GM10266 (cell line): Measurements from ENCODE around the gene PELI1.

Source experiments
- DNase-seq: peaks from one replicate; pipeline ENCODE4 v3.0.0; 2012; ENCODE audit errors: extremely low spot score
- TF ChIP-seq, protein P1 (sequence below): IDR thresholded peaks from 2 replicates; pipeline ENCODE4 v1.5.1; 2012; ENCODE audit warnings: mild to moderate bottlenecking, low read depth; ENCODE audit not compliant: control insufficient read depth, insufficient read depth; ENCODE audit errors: missing control alignments

The PELI1 gene

DNA sequence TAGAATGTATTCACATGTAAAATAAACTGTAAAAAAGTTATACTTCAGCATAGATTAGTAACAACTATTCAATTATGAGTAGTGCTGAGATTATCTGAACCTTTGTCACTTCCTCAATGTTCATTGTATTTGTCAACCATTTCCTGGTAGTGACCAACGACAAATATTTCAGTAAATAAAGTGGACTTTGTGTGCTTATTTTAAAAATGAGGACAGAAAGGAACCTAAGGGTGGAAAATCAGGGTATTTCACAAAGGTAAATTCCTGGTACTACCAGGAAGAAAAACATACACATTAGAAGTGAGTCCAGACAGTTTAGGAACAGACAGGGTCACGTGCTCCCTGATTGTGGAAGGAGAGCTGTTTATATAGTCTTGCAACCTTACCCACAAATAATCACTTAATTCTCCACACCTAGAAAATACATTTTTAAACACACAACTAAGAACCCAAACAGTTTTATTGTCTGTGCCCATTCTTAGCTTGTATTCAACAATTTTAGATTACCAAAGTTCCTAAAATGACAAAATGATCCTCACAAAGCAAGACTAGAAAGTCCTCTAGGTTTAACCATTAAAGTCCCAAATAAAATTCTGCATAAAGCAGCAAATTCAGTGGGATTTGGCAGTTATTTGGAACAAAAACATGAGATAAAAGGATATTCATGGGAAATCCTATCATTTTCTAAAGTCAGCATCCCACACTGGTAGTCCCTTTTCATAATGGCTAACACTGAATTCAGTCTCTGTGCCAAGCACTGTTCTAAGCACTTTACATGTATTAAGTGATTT lies 28.2 kb downstream of the PELI1 start:
- TF ChIP-seq, protein P1, sequence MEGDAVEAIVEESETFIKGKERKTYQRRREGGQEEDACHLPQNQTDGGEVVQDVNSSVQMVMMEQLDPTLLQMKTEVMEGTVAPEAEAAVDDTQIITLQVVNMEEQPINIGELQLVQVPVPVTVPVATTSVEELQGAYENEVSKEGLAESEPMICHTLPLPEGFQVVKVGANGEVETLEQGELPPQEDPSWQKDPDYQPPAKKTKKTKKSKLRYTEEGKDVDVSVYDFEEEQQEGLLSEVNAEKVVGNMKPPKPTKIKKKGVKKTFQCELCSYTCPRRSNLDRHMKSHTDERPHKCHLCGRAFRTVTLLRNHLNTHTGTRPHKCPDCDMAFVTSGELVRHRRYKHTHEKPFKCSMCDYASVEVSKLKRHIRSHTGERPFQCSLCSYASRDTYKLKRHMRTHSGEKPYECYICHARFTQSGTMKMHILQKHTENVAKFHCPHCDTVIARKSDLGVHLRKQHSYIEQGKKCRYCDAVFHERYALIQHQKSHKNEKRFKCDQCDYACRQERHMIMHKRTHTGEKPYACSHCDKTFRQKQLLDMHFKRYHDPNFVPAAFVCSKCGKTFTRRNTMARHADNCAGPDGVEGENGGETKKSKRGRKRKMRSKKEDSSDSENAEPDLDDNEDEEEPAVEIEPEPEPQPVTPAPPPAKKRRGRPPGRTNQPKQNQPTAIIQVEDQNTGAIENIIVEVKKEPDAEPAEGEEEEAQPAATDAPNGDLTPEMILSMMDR = no peak
- DNase-seq = no peak

DNA sequence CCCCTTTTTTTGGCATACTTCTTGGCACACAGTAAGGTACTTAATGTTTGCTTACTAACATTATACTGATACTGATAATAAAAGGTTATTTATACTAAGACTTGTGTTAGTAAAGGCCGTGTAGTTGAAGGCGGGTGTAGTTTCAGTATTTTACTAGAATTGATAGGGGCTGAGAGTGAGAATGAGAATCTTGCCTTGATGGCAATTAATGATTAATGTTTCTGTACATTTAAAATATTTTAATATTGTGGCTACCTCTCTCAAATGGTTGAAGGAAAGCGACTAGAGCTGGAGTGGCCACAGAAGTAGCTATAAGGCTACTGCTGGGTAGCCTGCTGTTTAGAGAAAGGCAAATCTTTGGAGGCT lies 29.3 kb downstream of the PELI1 start:
- DNase-seq = no peak
- TF ChIP-seq, protein P1 = no peak

DNA sequence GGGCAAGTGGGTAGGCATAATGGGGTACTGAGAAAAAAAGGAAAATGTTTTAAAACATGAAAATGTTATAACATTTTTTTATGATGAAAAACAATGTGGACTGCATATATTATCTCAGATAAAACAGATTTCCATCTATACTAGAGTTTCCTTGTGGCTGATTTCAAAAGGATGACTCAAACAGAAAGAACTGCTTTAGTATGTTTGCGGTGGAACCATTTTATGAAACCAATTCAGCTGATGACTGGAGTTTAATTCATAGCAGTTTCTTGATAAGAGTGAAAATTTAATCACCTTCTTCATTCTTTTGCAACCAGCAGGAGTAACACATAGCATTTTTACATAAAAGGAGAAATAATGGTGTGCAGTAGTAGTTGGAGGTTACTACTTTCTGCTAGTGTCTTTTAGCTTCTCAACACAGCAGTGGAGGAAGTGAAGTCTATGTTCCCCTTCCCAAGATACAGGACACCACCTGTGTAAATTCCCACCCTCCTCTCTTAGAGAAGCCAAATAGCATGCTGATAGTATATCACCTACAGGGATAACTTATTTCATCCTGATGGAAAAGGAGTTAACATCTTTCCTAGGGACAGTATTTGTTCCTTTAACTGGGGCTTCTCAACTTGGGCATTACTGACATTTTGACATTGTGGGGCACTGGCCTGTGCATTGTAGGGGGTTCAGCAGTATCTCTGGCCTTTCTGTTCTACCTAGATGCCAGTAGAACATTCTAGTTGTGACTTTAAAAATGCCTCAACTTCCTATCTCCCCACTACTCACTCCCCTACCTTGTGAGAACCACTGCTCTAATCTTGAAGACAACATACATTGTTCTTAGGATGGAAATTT lies 29.9 kb downstream of the PELI1 start:
- DNase-seq = no peak
- TF ChIP-seq, protein P1 = no peak

DNA sequence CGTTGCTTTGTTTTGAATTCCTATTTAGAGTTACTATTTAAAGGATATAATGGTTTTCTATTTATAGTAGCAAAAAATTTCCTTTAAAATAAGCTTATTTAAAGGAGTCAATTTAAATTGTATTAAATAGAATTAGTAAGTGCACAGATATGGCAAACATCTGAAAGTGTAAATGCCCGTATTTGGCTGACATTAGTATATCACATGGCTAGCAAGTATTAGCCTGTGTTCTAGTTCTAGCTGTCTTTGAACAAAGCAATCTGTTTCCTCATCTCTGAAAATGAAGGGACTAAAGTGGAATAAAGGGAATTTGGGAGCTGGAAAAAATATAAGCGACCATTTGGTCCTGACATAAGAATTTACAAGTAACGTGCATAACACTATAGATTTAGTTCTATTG lies 32.2 kb downstream of the PELI1 start:
- TF ChIP-seq, protein P1 = no peak

DNA sequence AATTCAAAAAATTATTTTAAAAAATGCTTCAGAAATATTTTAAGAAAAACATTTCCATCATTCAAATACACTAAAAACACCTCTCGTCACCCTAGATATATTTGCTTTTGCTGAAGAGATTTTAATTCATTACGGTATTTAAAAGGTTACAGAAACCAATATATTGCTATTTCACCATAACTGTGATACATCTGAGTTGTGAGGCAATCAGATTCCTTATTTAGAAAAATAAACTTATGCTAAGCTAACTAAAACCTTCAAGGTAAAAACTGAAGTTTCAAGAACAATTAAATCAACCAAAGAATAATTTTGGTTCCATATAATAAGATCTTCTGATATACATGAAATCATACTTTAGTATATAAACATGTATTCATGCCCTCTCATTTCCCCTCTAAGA lies 32.8 kb downstream of the PELI1 start:
- TF ChIP-seq, protein P1 = no peak
- no peak for DNase-seq

More for the DNA sequence above, 32.2 kb downstream of the PELI1 start:
- DNase-seq = no peak

DNA sequence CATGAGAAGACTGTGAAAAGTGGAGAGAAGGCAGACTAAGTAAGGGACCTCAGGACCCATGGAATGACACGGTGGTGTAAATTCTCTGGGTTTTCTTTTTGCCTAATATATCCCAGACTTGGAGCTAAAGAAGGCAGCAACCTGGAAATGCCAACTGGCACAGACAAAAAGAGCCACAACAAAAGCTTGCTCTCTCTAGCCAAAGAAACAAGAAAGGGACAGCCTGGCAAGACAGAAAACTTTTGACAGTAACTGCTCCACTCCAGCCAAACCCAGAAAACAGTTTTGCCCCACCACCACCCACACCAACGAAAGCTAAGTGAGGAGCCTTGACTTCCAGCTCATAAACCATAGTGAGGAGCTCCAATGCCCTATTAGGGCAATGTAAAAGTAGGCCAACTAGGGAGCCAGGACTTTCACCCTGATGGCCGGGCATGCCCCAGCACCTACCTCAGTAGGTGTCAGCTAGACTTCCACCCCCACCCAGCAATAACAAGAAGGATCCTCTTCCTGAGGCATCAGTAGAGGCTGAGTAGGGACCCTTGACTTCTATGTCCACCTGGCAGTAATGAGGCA lies 35.5 kb downstream of the PELI1 start:
- DNase-seq = no peak
- TF ChIP-seq, protein P1 = no peak
